H1 (cell line): ENCODE data around the gene SLC22A3. TPM values are rescaled to one million over a fixed set of nuclear protein-coding genes. Genes with fewer than 3 reads are reported as not detected.

ENCODE experiments used
- CTCF ChIA-PET: fragments of 300-600 bp; sonication (Branson Sonifier 250); formaldehyde crosslinking; loops from one replicate; lab custom pipeline; 2021; ENCODE audit not compliant: partially characterized antibody; lab: Charles Lee
- POLR2A ChIA-PET: fragments of 300-600 bp; sonication (Branson Sonifier 250); formaldehyde crosslinking; loops from one replicate; lab custom pipeline; 2021; ENCODE audit warnings: inconsistent platforms; ENCODE audit not compliant: partially characterized antibody; lab: Charles Lee
- DNase-seq, 2 experiments: peaks; one replicate each; pipeline versions ENCODE4 v3.0.0 to v3.0.0-alpha.2; 2010 to 2022; ENCODE audit warnings: low spot score in 2 of 2, low read depth in 1 of 2, mixed read lengths in 1 of 2
- FAIRE-seq: peaks from 2 replicates; lab custom pipeline; 2011; peaks lifted over from hg19 to GRCh38; lab: Jason Lieb, UNC
- H2AFZ ChIP-seq: 2 replicates; pipeline ENCODE4 v1.8.1; 2012; ENCODE audit warnings: low read length, inconsistent platforms
- H2AK5ac ChIP-seq: 2 replicates; pipeline ENCODE4 v1.6.1; 2013; ENCODE audit warnings: low read depth, low read length
- H2BK120ac ChIP-seq: replicated peaks from 2 replicates; pipeline ENCODE3; 2013; ENCODE audit warnings: low read depth, low read length, inconsistent platforms
- H2BK12ac ChIP-seq: 2 replicates; pipeline ENCODE4 v1.6.1; 2013; ENCODE audit warnings: low read depth, low read length
- H2BK15ac ChIP-seq: 2 replicates; pipeline ENCODE4 v1.6.1; 2013; ENCODE audit warnings: low read length
- H2BK20ac ChIP-seq: 2 replicates; pipeline ENCODE4 v1.6.1; 2013; ENCODE audit warnings: low read length
- H2BK5ac ChIP-seq: 2 replicates; pipeline ENCODE4 v1.6.1; 2013; ENCODE audit warnings: low read depth, low read length
- H3K14ac ChIP-seq: 2 replicates; pipeline ENCODE4 v1.6.1; 2013; ENCODE audit warnings: inconsistent platforms; ENCODE audit not compliant: insufficient read length
- H3K18ac ChIP-seq: 2 replicates; pipeline ENCODE4 v1.6.1; 2013; ENCODE audit warnings: low read length; ENCODE audit errors: extremely low read depth
- H3K23ac ChIP-seq: 2 replicates; pipeline ENCODE4 v1.6.1; 2013; ENCODE audit warnings: inconsistent platforms; ENCODE audit not compliant: insufficient read length
- H3K23me2 ChIP-seq: 2 replicates; pipeline ENCODE4 v1.6.1; 2013; ENCODE audit warnings: low read depth, low read length
- H3K27ac ChIP-seq: 2 replicates; pipeline ENCODE4 v1.6.1; 2011; ENCODE audit warnings: low read depth, low read length, inconsistent platforms
- H3K27me3 ChIP-seq, 4 experiments: replicated peaks in 1 of 4; 1 replicate in 1 of 4; 2 replicates in 3 of 4; pipeline versions ENCODE4 v1.6.1 to v1.8.1; 2011 to 2013; ENCODE audit warnings: low read length in 3 of 4, mild to moderate bottlenecking in 3 of 4, inconsistent platforms in 2 of 4, mixed read lengths in 2 of 4, moderate library complexity in 1 of 4; ENCODE audit not compliant: control insufficient read depth in 3 of 4, insufficient read depth in 3 of 4; ENCODE audit errors: extremely low read depth in 1 of 4
- H3K36me3 ChIP-seq, 4 experiments: 2 replicates each; pipeline versions ENCODE4 v1.6.1 to v1.8.1; 2011 to 2013; ENCODE audit warnings: mild to moderate bottlenecking in 4 of 4, low read length in 3 of 4, moderate library complexity in 2 of 4, control low read depth in 1 of 4, inconsistent platforms in 1 of 4; ENCODE audit not compliant: insufficient read depth in 4 of 4, control insufficient read depth in 2 of 4
- H3K4ac ChIP-seq: replicated peaks from 2 replicates; pipeline ENCODE3; 2013; ENCODE audit warnings: low read length, low read depth, mixed read lengths, inconsistent platforms; ENCODE audit not compliant: insufficient read length
- H3K4me1 ChIP-seq, 4 experiments: replicated peaks in 1 of 4; 1 replicate in 1 of 4; 2 replicates in 3 of 4; pipeline versions ENCODE4 v1.6.1 to v1.8.1; 2011 to 2013; ENCODE audit warnings: low read length in 3 of 4, inconsistent platforms in 2 of 4, mixed read lengths in 1 of 4; ENCODE audit not compliant: insufficient read depth in 4 of 4, control insufficient read depth in 3 of 4
- H3K4me2 ChIP-seq, 2 experiments: 2 replicates each; pipeline versions ENCODE4 v1.6.1 to v1.8.1; 2011 to 2013; ENCODE audit warnings: low read depth in 2 of 2, low read length in 2 of 2, control low read depth in 1 of 2, inconsistent platforms in 1 of 2, mild to moderate bottlenecking in 1 of 2; ENCODE audit not compliant: insufficient read depth in 1 of 2
- H3K4me3 ChIP-seq, 4 experiments: fragments of 200-600, 300-600 bp in 1 of 4; sonication (generic), shearing (Covaris generic), sonication (Bioruptor Twin) in 1 of 4; 2 replicates each; pipeline versions ENCODE4 v1.5.1 to v1.8.1; 2011 to 2016; ENCODE audit warnings: low read length in 4 of 4, low read depth in 3 of 4, control low read depth in 2 of 4, inconsistent platforms in 2 of 4, mild to moderate bottlenecking in 2 of 4, mixed read lengths in 1 of 4, moderate library complexity in 1 of 4; ENCODE audit not compliant: insufficient read depth in 2 of 4; ENCODE audit errors: extremely low read depth in 1 of 4
- H3K56ac ChIP-seq: replicated peaks from 2 replicates; pipeline ENCODE3; 2013; ENCODE audit warnings: low read depth, mild to moderate bottlenecking, mixed read lengths, low read length, inconsistent platforms; ENCODE audit not compliant: insufficient read length
- H3K79me1 ChIP-seq: 2 replicates; pipeline ENCODE4 v1.6.1; 2013; ENCODE audit warnings: low read depth, low read length, control low read depth
- H3K79me2 ChIP-seq, 2 experiments: 2 replicates each; pipeline versions ENCODE4 v1.6.1 to v1.8.1; 2012 to 2013; ENCODE audit warnings: low read length in 2 of 2, mild to moderate bottlenecking in 2 of 2, inconsistent platforms in 1 of 2; ENCODE audit not compliant: insufficient read depth in 2 of 2, control insufficient read depth in 1 of 2
- H3K9ac ChIP-seq, 4 experiments: replicated peaks in 1 of 4; 1 replicate in 1 of 4; 2 replicates in 3 of 4; pipeline versions ENCODE4 v1.6.1 to v1.8.1; 2011 to 2013; ENCODE audit warnings: low read depth in 3 of 4, low read length in 3 of 4, control low read depth in 2 of 4, mild to moderate bottlenecking in 2 of 4, moderate library complexity in 2 of 4, inconsistent platforms in 1 of 4; ENCODE audit errors: extremely low read depth in 1 of 4
- H3K9me3 ChIP-seq, 2 experiments: 2 replicates each; pipeline versions ENCODE4 v1.6.1 to v1.8.1; 2012 to 2013; ENCODE audit warnings: mild to moderate bottlenecking in 2 of 2, moderate library complexity in 2 of 2, control low read depth in 1 of 2, inconsistent platforms in 1 of 2, low read depth in 1 of 2, low read length in 1 of 2, mixed read lengths in 1 of 2; ENCODE audit not compliant: insufficient read depth in 2 of 2
- H4K20me1 ChIP-seq, 2 experiments: replicated peaks in 1 of 2; 2 replicates each; pipeline versions ENCODE3 to v1.8.1; 2011 to 2013; ENCODE audit warnings: inconsistent platforms in 2 of 2, low read length in 2 of 2, mild to moderate bottlenecking in 1 of 2; ENCODE audit not compliant: insufficient read depth in 2 of 2, control insufficient read depth in 1 of 2
- H4K5ac ChIP-seq: 2 replicates; pipeline ENCODE4 v1.6.1; 2013; ENCODE audit warnings: low read length, low read depth, mixed read lengths, inconsistent platforms; ENCODE audit not compliant: insufficient read length
- H4K8ac ChIP-seq: 2 replicates; pipeline ENCODE4 v1.8.0; 2013; ENCODE audit warnings: mild to moderate bottlenecking, moderate library complexity, low read length, inconsistent platforms; ENCODE audit not compliant: insufficient read depth; ENCODE audit errors: extremely low read depth
- H4K91ac ChIP-seq: replicated peaks from 2 replicates; pipeline ENCODE3; 2013; ENCODE audit warnings: low read length, mixed read lengths, inconsistent platforms; ENCODE audit not compliant: insufficient read length
- BCL11A ChIP-seq, 2 experiments: IDR thresholded peaks; one replicate each; pipeline ENCODE4 v1.6.1; 2011; ENCODE audit warnings: low read depth in 2 of 2, low read length in 2 of 2, mild to moderate bottlenecking in 2 of 2
- CBX5 ChIP-seq: fragments of 300-800, 300-1000 bp; sonication (generic); IDR thresholded peaks from 2 replicates; pipeline ENCODE4 v1.7.1; 2016; ENCODE audit warnings: antibody characterized with exemption, low read length, low read depth
- CBX8 ChIP-seq: fragments of 300-800, 300-1000 bp; sonication (generic); IDR thresholded peaks from 2 replicates; pipeline ENCODE4 v1.7.1; 2016; ENCODE audit warnings: low read depth, low read length, borderline replicate concordance
- CREB1 ChIP-seq: IDR thresholded peaks from 2 replicates; pipeline ENCODE4 v1.6.1; 2012; ENCODE audit warnings: inconsistent platforms
- EGR1 ChIP-seq: IDR thresholded peaks from 2 replicates; pipeline ENCODE4 v1.6.1; 2011; ENCODE audit warnings: low read depth, low read length, borderline replicate concordance
- KDM1A ChIP-seq: fragments of 200-600, 300-600 bp; sonication (generic); IDR thresholded peaks from 2 replicates; pipeline ENCODE4 v1.7.1; 2016; ENCODE audit warnings: mild to moderate bottlenecking, low read length, borderline replicate concordance
- SP4 ChIP-seq: IDR thresholded peaks from 2 replicates; pipeline ENCODE4 v1.6.1; 2012; ENCODE audit warnings: low read length, inconsistent platforms
- WGBS, 2 experiments: shearing (Covaris generic) in 1 of 2; methylation state at CpG; one replicate each; pipeline versions ENCODE4 v1.1.6 to v1.1.7; 2013 to 2015; ENCODE audit warnings: low lambda C conversion rate in 2 of 2, mixed read lengths in 2 of 2, inconsistent platforms in 1 of 2, low coverage in 1 of 2, missing lambda C conversion rate in 1 of 2; ENCODE audit not compliant: insufficient replicate concordance in 2 of 2, insufficient coverage in 1 of 2, insufficient read length in 1 of 2; ENCODE audit errors: extremely low coverage in 1 of 2, missing lambda C conversion rate in 1 of 2; 5-methylcytosine and 5-hydroxymethylcytosine counted together
- polyA plus RNA-seq, 7 experiments: library from polyadenylated mRNA; depleted of rRNA in 3 of 7; stranded (reverse) in 5 of 7; unstranded in 2 of 7; fragments of >200 nt in 5 of 7; fragments of 200-250 nt in 2 of 7; gene quantifications; 1 replicate in 5 of 7; 2 replicates in 1 of 7; 4 replicates in 1 of 7; pipeline versions ENCODE4 v1.2.1 to v1.2.3, GENCODE V29; 2011 to 2013; ENCODE audit warnings: missing spikeins in 2 of 7, mixed read lengths in 2 of 7
- total RNA-seq: library from RNA; stranded (reverse); fragmentation: NEBNext Ultra II Directional; extraction: Animal tissue kit (Norgen Biotek cat#: 25700); gene quantifications from 2 replicates; pipeline ENCODE4 v1.2.1, GENCODE V29; 2021

The SLC22A3 gene
- total and polyA plus RNA-seq, 2 of the 8 experiments (the other 6 are each of a cell fraction or from before 2014, with no cell fraction given): 1.0 to 2.9 TPM

GRCh38 chr6:160418370-160418769 is 70.2 kb downstream of the SLC22A3 start:
- Histone ChIP-seq H3K9me3 (no peaks in the 10 kb centered on the region), H3K23ac (no peak overlapping the region), H4K5ac (no peak overlapping the region), H4K8ac (no peak overlapping the region), H3K4me2 (no peak overlapping the region), H3K56ac (no peak overlapping the region), H2BK120ac (no peak overlapping the region), H3K79me2 (no peaks in the 10 kb centered on the region), H4K20me1 (no peaks in the 10 kb centered on the region), H3K9ac (no peak overlapping the region), H3K36me3 (no peaks in the 10 kb centered on the region), H3K4me3 (no peak overlapping the region), H3K27ac (no peak overlapping the region), H2AK5ac (no peak overlapping the region), H2BK5ac (no peak overlapping the region), H3K4me1 (no peaks in the 10 kb centered on the region), H3K18ac (no peak overlapping the region), H3K27me3 (no peaks in the 10 kb centered on the region), H3K4ac (no peak overlapping the region), H3K79me1 (no peaks in the 10 kb centered on the region), H3K23me2 (no peaks in the 10 kb centered on the region), H3K14ac (no peak overlapping the region), H2BK20ac (no peak overlapping the region), H2BK15ac (no peak overlapping the region), H2BK12ac (no peak overlapping the region), H2AFZ (no peak overlapping the region), H4K91ac (no peak overlapping the region)
- TF ChIP-seq KDM1A (no peak), EGR1 (no peak), CREB1 (no peak), CBX8 (no peak), BCL11A (IDR thresholded peaks at IDR 0.05; ENCODE audit: low read depth in 2 of 2, low read length in 2 of 2) (no peak), SP4 (no peak), CBX5 (no peak)
- FAIRE-seq: no peak
- DNase-seq: no peak
- 92% methylated on average over 3 of the region's 3 CpGs; no CpG with 5 or more reads in 1 of the 2 experiments for WGBS, 2 experiments
- POLR2A ChIA-PET: no interaction called here
- CTCF ChIA-PET: interaction anchor here (1.6 kb wide), 1 partner anchor 37 kb away, joined by 8 read pairs; no protein-coding TSS in a partner anchor
